Measurements from ENCODE around the gene PLXNA3.

Gene PLXNA3

GRCh38 chrX:154502098-154502497 is 44.0 kb downstream of the PLXNA3 start:
- H3K4me3 ChIP-seq (ENCODE audit: low read depth, low read length), result no peak overlapping the region
- no peak for DNase-seq (ENCODE audit: low read depth)
- TF ChIP-seq, protein P1, sequence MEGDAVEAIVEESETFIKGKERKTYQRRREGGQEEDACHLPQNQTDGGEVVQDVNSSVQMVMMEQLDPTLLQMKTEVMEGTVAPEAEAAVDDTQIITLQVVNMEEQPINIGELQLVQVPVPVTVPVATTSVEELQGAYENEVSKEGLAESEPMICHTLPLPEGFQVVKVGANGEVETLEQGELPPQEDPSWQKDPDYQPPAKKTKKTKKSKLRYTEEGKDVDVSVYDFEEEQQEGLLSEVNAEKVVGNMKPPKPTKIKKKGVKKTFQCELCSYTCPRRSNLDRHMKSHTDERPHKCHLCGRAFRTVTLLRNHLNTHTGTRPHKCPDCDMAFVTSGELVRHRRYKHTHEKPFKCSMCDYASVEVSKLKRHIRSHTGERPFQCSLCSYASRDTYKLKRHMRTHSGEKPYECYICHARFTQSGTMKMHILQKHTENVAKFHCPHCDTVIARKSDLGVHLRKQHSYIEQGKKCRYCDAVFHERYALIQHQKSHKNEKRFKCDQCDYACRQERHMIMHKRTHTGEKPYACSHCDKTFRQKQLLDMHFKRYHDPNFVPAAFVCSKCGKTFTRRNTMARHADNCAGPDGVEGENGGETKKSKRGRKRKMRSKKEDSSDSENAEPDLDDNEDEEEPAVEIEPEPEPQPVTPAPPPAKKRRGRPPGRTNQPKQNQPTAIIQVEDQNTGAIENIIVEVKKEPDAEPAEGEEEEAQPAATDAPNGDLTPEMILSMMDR (IDR thresholded peaks at IDR 0.05; ENCODE audit: insufficient read depth, low read depth, low read length, missing control alignments), result no peak

- no peak for DNase-seq (ENCODE audit: low read depth)
- TF ChIP-seq, protein P1 (IDR thresholded peaks at IDR 0.05; ENCODE audit: insufficient read depth, low read depth, low read length, missing control alignments), result no peak
These were observed 44.9 kb downstream of the PLXNA3 start for GRCh38 chrX:154502989-154503388.

DNA sequence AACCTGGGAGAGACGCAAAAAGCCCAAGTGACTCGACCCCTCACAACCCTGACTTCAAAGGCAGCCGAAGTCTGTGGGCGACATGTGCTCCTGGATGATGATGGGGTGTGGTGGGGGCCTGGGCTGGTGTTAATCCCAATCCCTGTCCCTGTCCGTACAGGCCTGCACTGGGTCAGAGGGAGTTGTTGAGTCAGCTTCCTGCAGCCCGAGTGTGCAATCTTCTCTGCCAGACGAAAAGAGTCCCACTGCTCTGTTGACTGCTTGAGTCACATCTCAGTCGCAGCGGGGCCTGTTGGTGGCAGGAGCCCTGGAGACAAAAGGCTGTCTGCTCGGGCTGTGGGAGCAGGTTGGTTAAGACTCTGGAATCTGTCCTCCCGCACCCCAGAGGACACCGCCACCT is 47.7 kb downstream of the PLXNA3 start:
- TF ChIP-seq, protein P1 (IDR thresholded peaks at IDR 0.05; ENCODE audit: insufficient read depth, low read depth, low read length, missing control alignments), result no peak
- H3K4me3 ChIP-seq (ENCODE audit: low read depth, low read length), result no peak overlapping the region
- DNase-seq (ENCODE audit: low read depth), result no peak

More at GRCh38 chrX:154502989-154503388, 44.9 kb downstream of the PLXNA3 start:
- H3K4me3 ChIP-seq (ENCODE audit: low read depth, low read length), result no peak overlapping the region

- no peak overlapping the region for H3K4me3 ChIP-seq (ENCODE audit: low read depth, low read length)
- DNase-seq (ENCODE audit: low read depth), result no peak
- TF ChIP-seq, protein P1 (IDR thresholded peaks at IDR 0.05; ENCODE audit: insufficient read depth, low read depth, low read length, missing control alignments), result no peak
These were observed 48.6 kb downstream of the PLXNA3 start for GRCh38 chrX:154506483-154507332.

- TF ChIP-seq, protein P1 (IDR thresholded peaks at IDR 0.05; ENCODE audit: insufficient read depth, low read depth, low read length, missing control alignments), result no peak
- H3K4me3 ChIP-seq (ENCODE audit: low read depth, low read length), result no peak overlapping the region
These were observed 49.7 kb downstream of the PLXNA3 start for GRCh38 chrX:154507673-154508383.

DNA sequence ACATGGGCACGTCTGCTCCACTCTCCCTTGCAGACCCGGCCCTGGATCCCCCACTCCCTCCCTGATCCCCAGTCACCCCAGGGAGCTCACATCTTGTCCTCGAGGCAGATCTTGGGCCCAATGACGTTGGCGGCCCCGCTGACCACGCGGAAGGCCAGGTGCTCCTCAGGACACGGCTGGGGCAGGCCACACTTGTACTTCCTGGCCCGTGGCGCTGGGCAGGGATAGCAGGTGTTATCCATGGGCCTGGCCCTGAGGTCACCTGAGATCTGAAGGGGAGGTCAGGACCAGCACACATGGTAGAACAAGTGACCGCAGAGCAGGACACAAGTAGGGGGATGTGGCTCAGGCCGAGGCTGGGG is 50.3 kb downstream of the PLXNA3 start:
- DNase-seq (ENCODE audit: low read depth), result no peak
- TF ChIP-seq, protein P1 (IDR thresholded peaks at IDR 0.05; ENCODE audit: insufficient read depth, low read depth, low read length, missing control alignments), result no peak
- no peak overlapping the region for H3K4me3 ChIP-seq (ENCODE audit: low read depth, low read length)

More at GRCh38 chrX:154507673-154508383, 49.7 kb downstream of the PLXNA3 start:
- no peak for DNase-seq (ENCODE audit: low read depth)
